Activated naive CD4-positive, alpha-beta T cell treated with anti-CD3 and anti-CD28 coated beads, Interleukin-2, amount 50 U/mL, for 16 hours (primary cell): Measurements from ENCODE around the gene EMSY.
"Not testable (repeated sequence)": the region's sequence is repeated elsewhere in the genome, so short reads cannot be mapped to it uniquely, and the experiment has no call there.

Source experiments
- DNase-seq: peaks from one replicate; pipeline ENCODE4 v3.0.0-alpha.2; 2020

The EMSY gene

GRCh38 chr11:76577226-76577920 is 132.6 kb downstream of the EMSY start:
- DNase-seq: no peak

GRCh38 chr11:76577921-76578653 is 133.3 kb downstream of the EMSY start:
- DNase-seq: no peak

- DNase-seq: no peak
Measured at GRCh38 chr11:76578654-76579055, 133.8 kb downstream of the EMSY start.

GRCh38 chr11:76579056-76579751 is 134.4 kb downstream of the EMSY start:
- no peak for DNase-seq

- DNase-seq: no peak
Measured at GRCh38 chr11:76579752-76580151, 134.9 kb downstream of the EMSY start.

- DNase-seq: not testable (repeated sequence)
Measured at GRCh38 chr11:76582471-76582870, 137.7 kb downstream of the EMSY start.

- no peak for DNase-seq
Measured at GRCh38 chr11:76587820-76588454, 143.1 kb downstream of the EMSY start.

- no peak for DNase-seq
Measured at GRCh38 chr11:76588455-76589325, 143.9 kb downstream of the EMSY start.

GRCh38 chr11:76589477-76589876 is 144.7 kb downstream of the EMSY start:
- no peak for DNase-seq

- DNase-seq: no peak
Measured at GRCh38 chr11:76589964-76590950, 145.4 kb downstream of the EMSY start.

- DNase-seq: no peak
Measured at GRCh38 chr11:76591416-76591815, 146.6 kb downstream of the EMSY start.

GRCh38 chr11:76592025-76592914 is 147.5 kb downstream of the EMSY start:
- no peak for DNase-seq

- no peak for DNase-seq
Measured at GRCh38 chr11:76592961-76593360, 148.1 kb downstream of the EMSY start.

- not testable (repeated sequence) for DNase-seq
Measured at GRCh38 chr11:76595091-76595490, 150.3 kb downstream of the EMSY start.

GRCh38 chr11:76596652-76597051 is 151.8 kb downstream of the EMSY start:
- DNase-seq: no peak

- no peak for DNase-seq
Measured at GRCh38 chr11:76597533-76598425, 153.0 kb downstream of the EMSY start.

- no peak for DNase-seq
Measured at GRCh38 chr11:76598426-76598839, 153.6 kb downstream of the EMSY start.

- DNase-seq: no peak
Measured at GRCh38 chr11:76599041-76600013, 154.5 kb downstream of the EMSY start.
